ENCODE measurements around the gene ECE2.

The ECE2 gene

DNA sequence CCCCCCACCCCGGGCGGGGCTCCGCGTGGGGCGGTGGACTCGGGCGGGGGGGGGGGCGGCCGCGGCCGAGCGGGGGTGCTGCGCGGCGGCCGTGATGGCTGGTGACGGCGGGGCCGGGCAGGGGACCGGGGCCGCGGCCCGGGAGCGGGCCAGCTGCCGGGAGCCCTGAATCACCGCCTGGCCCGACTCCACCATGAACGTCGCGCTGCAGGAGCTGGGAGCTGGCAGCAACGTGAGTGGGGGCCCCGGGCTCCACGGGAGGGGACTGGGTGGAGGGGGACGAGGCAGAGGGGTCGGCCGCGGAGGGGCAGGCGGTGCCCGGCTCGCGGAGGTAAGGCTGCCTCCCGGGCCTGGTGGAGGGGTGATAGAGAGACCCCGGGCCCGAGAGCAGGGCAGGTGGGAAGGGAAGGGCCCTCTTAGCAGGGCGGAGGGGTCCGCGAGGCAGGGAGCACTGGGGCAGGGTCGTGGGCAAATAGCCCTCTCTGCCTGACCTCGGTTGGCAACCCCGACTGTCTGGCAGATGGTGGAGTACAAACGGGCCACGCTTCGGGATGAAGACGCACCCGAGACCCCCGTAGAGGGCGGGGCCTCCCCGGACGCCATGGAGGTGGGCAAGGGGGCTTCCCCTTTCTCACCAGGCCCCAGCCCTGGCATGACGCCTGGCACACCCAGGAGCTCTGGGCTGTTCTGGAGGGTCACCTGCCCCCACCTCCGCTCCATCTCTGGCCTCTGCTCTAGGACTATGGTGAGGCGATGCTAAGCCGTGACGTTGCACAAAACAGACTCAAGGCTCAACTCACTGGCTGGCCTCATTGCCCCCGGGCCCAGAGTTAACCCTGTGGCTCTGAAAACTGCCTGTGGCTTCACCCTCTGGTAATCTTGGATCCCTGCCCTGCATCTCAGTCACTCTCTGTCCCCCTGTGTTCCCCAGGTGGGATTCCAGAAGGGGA lies at the start of gene ECE2:
Gene ECE2 (plus strand): TSS at position 62 of the 950 bp plus-strand sequence. CDS start 132 bp downstream, at position 194.
- no peak for DNase-seq (ENCODE audit: low spot score)

DNA sequence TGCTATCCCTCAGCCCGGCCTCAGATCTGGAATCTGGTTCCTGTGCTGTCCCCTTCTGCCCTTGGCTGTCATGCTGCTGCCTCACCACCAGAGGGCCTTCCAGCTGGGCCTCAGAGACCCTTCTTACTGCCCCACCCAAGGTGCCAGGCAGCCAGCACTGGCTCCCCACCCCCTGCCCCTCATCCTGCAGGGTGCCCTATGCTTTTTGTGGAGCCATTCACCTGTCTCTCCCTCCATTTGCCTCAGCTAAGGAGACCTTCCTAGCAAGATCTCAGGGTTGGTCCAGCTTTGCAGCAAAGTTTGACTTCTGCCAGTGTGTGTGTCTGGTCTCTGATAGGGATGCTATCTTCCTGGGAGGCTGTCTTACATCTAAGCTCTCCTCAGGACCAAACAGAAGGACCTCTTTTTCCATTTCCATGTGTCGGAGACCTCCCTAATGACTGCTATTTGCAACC lies 48.3 kb upstream of the ECE2 start:
- DNase-seq (ENCODE audit: low spot score) (peak; percentile 13), FAIRE-seq (no peak)

More for the DNA sequence above, at the start of gene ECE2:
- no peak for FAIRE-seq

DNA sequence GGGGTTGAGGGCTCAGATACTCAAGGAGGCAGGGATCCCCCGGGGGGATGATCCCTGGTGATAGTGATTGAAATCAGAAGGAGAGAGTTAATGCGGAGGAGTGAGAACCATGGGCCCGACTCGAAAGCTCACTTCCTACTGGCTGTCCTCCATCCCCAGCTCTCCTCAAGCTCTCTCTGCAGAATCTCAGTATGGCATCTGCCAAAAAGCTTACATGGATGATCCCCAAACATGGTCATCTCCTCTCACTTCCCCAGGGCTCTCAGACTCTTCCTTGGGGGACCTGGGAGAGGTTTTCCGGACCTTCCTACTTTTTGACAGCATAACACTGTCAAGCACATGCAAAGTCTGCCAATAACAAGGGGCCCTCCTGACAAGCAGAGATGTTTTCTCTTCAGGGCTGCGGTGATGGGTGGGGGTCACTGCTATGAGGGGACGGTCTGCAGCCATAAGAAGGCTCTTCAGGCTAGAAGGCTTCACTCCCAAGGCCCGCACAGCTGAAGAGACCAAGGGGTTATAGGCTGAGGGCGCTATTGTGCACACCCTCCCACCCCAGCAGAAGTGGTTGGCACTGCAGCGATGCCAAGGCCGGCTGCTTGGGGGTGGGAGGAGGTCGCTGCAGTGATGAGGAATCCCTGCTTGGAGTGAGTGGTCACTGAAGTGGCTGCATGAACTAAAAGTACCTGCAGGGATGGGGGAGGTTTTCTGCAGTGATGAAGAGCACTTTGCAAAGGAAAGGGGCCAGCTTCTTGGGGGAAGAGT lies 47.3 kb upstream of the ECE2 start:
- no peak for DNase-seq (ENCODE audit: low spot score)
- no peak for FAIRE-seq

DNA sequence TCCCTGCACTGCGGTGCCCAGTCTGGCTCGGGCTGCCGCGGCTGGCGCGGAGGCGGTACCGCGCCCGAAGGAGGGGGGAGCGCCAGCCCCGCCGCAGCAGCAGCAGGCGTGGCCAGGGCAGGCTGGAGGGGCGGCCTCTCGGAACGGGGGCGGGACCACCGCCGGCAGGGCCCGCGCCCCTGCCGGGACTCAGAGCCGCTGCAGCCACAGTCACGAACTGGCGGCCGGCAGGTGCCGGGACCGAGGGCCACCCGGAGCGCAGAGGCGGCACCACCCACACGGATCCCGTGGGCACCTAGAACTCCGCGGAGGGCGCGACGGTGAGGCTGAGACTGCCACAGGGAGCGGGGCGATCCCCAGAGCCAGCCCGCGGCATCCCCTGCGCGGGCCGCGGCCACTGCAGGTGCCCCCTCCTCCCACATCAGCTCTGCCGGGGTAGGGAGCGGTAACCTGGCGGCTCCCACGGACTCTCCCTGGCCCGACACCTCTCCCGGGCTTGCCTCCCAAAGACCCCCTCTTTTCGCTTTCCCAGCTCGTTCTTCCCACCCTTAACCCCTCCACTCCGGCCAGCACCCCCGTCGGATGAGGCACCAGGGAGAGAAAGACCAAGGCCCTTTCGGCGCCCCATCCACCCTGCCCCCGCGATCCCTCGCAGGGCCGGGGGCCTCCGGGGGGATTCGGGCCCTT lies 46.3 kb upstream of the ECE2 start, which contains the start of gene VWA5B2:
Gene VWA5B2 (plus strand): TSS at position 192 of the 687 bp plus-strand sequence. CDS start 944 bp downstream, outside the sequence.
- peak; percentile 46 for DNase-seq (ENCODE audit: low spot score)
- no peak for FAIRE-seq

DNA sequence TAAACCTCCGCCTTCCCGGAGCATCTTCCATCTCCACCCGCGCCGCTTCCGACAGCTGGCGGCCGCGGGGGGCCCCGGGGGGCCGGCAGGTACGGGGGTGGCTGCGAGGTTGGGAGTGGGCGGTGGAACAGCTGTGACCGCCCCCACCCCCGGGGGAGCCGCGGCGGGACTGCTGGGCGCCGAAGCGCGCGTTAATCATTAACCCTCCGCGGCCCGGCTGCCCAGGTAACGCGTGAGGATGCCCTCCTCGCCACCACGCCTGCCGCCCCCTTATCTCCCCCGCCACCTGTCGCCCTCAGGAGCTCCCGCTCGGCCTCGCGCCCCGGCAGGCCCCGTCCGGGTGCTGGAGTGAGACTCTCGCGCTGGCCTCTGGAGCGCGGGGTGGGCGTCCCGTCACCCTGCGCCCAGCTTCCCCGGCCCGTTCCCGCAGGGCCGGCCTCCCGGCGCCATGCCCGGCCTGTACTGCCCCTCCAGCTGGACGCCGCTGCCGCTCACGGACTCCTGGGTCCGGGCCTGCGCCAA lies 45.7 kb upstream of the ECE2 start:
- FAIRE-seq, result no peak
- no peak for DNase-seq (ENCODE audit: low spot score)

DNA sequence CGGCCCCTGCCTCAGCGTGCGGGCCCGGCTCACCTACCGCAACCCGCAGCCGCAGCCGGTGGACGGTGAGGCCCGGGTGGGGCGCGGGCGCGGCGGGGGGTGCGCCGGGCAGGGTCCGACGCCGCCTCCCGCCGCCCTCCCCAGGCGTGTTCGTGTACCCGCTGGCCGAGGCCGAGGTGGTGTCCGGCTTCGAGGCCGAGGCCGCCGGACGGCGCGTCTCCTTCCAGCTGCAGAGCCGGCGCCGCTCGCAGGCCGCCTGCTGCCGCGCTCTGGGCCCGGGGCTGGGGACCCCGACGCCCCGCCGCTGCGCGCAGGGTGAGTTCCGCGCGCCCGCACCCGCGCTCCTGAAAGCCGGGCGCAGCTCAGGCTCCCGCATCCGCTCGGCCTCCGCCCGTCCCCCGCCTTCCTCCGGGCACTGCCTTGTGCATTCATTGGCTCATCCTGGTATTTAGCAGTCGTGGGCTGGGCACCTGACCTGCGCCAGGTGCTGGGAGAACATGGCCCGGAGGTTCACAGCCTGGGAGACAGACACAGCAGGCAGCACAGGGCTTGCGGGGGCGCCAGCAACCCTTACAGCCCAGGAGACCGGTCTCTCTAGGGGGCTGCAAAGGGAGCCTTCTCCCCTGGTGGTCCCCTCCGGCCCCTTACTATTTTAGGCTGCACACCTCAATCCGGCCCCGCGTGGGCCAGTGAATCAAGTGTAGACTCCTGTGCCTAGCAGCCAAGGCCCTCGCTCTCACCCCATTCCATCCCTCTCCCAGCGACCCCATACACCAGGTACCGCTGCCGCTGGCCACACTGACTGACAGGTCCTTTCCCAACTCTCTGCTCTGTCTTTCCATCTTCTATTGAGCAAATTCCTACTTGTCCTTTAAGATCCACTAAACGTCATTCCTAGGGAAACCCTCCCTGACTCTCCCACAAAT lies 45.0 kb upstream of the ECE2 start:
- DNase-seq (ENCODE audit: low spot score), result no peak
- no peak for FAIRE-seq

DNA sequence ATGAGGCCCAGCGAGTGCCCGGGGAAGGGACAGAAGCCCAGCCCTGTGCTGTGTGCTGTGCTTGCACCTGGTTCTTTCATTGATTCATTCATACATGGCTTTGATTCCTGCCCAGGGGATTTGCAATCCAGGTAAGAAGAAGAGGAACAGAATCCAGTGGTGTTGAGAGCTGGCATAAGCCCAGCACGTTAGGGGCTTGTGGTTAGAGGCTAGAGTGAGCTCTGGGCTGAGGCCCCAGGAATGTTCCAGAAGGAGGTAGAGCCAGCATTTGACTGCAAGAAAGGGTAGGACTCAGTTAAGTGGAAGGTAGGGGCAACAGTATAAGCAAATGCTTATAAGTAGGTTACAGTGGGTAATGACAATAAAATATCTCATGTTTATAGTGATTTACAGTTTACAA lies 44.2 kb upstream of the ECE2 start:
- no peak for DNase-seq (ENCODE audit: low spot score)
- FAIRE-seq, result no peak

DNA sequence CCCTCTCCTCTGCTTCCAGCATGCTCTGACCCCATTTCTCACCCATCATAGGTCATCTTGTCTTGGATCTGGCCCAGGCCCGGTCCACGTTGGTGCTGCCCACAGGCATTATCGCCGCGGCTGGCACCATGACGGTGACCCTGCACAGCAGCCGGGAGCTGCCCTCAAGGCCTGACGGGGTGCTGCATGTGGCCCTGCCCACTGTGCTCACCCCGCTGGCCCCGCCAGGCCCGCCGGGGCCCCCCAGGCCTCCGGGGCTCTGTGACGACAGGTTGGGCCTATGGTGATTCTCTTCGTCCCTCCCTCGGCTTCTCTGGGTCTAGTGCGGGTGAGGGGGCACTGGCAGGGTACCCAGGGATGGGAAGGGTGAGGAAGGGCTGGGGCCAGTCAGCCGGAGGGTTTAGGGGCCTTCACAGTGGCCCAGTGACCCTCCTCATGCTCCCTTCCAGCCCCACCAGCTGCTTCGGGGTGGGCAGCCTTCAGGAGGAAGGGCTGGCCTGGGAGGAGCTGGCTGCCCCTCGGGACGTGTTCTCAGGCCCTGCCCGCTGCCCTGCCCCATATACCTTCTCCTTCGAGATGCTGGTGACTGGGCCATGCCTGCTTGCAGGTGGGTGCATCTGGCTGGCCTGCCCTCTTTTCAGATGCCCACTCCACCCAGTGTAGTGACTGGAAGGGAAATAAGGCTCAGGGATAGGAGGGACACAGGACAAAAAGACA lies 42.5 kb upstream of the ECE2 start:
- DNase-seq (ENCODE audit: low spot score) (no peak), FAIRE-seq (no peak)

DNA sequence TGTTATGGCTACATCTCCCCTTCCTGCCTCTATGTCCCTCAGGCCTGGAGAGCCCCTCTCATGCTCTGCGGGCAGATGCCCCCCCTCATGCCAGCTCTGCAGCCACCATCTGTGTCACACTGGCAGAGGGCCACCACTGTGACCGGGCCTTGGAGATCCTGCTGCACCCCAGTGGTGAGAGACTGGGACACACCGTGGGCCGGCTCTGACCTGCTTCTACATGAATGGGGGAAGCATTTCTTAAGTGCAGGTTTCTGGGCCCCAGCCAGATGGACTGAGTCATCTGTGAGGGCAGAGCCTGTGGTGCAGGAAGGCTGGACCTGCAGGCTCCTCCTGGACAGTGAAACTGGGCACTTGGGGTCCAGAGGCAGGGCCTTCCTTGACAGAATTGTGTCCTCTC lies 41.6 kb upstream of the ECE2 start:
- DNase-seq (ENCODE audit: low spot score), result peak; percentile 81
- peak; percentile 79 for FAIRE-seq

DNA sequence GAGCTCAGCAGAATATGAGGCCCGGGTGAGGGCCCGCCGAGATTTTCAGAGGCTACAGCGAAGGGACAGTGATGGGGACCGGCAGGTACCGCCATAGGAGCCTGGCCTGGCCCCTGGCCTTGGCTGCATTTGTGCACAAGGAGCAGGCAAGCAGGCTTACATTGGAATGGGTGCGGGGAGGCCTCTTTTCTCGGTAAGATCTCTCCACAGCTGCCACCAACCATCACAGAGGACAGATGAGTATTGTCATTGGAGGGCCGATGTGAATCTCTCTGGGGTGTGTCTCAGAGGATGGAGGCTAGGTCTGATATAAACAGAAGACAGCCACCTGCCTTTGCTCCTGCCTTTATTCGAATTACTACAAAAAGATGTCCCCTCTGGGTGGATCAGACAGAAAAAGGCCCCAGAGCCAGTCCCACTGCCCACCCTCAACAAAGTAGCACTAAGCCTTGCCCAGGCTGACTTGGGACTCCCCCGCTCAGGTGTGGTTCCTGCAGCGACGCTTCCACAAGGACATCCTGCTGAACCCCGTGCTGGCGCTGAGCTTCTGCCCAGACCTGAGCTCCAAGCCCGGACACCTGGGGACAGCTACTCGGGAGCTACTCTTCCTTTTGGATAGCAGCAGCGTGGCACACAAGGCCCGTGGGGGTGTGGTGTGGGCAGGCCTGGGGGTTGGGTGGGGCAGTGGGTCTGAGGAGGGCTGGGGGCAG lies 41.0 kb upstream of the ECE2 start:
- DNase-seq (ENCODE audit: low spot score), result no peak

DNA sequence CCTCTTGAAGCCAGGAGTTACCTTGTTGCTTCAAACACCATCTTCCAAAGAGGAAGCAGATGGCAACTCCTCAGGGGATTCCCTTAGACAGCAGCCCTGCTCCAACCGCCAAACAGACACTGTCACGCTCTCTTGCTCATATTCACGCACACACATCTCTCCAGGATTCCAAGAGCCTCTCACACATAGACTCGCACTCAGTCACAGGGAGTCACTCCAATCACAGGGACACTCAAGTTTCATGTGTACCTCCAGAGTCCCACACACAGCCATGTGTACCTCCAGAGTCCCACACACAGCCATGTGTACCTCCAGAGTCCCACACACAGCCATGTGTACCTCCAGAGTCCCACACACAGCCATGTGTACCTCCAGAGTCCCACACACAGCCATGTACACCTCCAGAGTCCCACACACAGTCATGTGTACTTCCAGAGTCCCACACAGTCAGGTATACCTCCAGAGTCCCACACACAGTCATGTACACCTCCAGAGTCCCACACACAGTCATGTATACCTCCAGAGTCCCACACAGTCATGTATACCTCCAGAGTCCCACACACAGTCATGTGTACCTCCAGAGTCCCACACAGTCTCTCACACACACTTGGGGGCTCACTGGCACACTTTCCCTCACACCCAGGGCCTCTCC lies 40.3 kb upstream of the ECE2 start:
- FAIRE-seq (no peak), DNase-seq (ENCODE audit: low spot score) (peak; percentile 25)

More for the DNA sequence above, 41.0 kb upstream of the ECE2 start:
- no peak for FAIRE-seq

DNA sequence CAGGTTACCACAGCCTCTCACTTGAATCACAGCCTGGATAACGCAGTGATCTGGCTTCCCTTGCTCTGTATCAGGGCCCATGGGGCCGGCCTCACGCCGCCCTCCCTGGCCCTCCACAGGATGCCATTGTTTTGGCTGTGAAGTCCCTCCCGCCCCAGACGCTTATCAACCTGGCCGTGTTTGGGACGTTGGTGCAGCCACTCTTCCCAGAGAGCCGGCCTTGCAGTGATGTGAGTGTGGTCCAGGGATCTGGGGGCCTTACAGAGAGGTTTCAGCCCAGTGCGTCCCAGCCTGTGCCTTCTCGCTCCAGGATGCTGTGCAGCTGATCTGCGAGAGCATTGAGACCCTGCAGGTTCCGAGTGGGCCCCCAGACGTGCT lies 39.8 kb upstream of the ECE2 start:
- no peak for DNase-seq (ENCODE audit: low spot score)
- FAIRE-seq, result no peak

DNA sequence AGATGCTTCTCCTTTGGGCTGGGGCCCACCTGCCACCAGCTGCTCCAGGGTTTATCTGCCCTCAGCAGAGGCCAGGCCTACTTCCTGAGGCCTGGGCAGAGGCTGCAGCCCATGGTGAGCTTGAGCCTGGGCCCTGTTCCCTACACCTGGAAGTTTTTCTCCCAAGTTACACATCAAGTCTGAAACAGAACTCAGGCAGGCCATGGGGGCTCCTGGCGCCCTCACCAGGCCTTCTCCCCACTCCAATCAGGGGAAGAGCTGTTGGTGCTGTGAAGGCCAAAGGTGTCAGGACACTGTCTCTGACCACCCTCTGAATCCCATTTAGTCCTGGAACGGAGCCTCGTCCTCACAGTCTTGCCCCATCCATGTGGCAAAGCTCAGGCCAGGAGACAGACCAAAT lies 39.2 kb upstream of the ECE2 start:
- no peak for DNase-seq (ENCODE audit: low spot score)
- no peak for FAIRE-seq

DNA sequence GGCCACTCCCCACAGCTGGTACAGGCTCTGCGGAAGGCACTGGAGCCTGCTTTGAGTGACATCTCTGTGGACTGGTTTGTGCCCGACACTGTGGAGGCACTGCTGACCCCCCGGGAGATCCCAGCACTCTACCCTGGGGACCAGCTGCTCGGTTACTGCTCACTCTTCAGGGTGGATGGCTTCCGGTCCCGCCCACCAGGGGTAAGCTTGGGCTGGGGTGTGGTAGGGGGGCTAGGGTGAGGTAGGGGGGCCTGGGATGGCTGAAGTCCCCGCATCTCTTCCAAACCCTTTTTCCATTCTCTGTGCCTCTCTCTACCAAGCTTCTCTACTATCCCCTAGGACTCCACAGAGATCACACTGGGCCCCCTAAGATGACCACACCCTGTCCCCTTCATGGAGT lies 38.6 kb upstream of the ECE2 start:
- FAIRE-seq, result no peak
- DNase-seq (ENCODE audit: low spot score), result no peak

DNA sequence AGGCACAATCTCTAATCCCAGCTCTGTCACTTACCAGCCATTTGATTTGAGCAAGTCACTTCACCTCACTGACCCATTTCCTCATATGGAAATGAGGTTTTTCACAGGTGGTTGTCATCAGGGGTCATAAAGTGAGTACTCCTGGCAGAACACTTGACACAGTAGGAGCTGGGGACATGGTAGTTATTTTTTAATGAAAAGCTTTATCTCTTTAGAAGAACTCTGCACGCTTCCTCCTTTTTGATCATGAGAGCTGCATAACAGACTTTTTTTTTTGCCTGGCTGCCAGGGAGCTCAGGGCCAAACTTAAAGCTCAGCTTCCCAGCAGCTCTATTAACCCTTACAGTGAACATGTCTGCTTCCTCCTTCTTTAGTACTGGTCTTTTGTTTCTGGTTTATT lies 38.0 kb upstream of the ECE2 start:
- FAIRE-seq (no peak), DNase-seq (ENCODE audit: low spot score) (no peak)

DNA sequence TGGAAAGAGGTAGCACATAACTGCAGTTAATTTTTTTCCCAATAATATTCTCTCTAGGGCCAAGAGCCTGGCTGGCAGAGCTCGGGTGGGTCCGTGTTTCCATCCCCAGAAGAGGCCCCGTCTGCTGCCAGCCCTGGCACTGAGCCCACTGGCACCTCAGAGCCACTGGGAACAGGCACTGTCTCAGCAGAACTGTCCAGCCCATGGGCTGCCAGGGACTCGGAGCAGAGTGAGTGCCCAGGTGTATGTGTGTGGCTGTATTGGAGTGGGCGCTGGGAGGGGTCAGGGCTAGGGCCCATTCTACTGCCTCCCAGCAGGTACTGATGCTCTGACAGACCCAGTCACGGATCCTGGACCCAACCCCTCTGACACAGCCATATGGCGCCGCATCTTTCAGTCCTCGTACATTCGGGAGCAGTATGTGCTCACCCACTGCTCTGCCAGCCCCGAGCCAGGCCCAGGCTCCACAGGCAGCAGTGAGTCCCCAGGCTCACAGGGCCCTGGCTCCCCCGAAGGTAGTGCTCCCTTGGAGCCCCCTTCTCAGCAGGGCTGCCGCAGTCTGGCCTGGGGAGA lies 37.5 kb upstream of the ECE2 start:
- no peak for DNase-seq (ENCODE audit: low spot score)
- no peak for FAIRE-seq

DNA sequence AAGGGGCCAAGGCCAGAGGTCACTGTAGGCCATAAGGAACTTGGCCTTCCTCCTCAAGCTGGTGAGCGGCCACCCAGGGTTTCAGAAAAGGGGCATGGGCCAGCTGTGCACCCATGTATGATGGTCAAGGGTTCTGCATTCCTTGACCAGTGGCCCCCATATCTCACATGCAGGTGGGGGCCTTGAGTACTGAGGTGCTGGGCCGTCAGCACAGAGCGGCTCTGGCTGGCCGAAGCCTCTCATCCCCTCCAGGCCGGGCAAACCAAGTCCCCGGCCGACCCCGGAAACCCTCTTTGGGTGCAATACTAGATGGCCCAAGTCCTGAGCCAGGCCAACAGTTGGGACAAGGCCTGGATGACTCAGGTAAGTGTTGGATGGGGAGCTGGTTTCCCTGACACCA lies 36.6 kb upstream of the ECE2 start:
- DNase-seq (ENCODE audit: low spot score) (no peak), FAIRE-seq (no peak)

DNA sequence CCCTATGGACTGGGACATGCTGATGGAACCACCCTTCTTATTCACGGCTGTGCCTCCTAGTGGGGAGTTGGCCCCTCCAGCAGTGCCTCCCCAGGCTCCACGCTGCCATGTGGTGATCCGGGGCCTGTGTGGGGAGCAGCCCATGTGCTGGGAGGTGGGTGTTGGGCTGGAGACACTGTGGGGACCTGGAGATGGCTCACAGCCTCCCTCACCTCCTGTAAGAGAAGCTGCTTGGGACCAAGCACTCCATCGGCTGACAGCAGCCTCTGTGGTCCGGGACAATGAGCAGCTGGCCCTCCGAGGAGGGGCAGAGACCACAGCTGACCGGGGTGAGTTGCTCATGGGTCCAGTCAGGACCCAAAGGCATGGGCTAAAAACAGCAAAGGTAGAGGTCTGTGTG lies 36.1 kb upstream of the ECE2 start:
- DNase-seq (ENCODE audit: low spot score), result no peak
- FAIRE-seq, result no peak
